GM23248 (cell line): ENCODE data around the gene ACTL6A. TPM values are rescaled to one million over a fixed set of nuclear protein-coding genes. Genes with fewer than 3 reads are reported as not detected.
A peak's percentile ranks its signal among the peaks of the same experiment; 100 is the strongest.

Experiments
- DNase-seq: peaks from one replicate; pipeline ENCODE4 v3.0.0-alpha.2; 2015
- H2AFZ ChIP-seq: fragments of 200-600 bp; sonication (generic); 2 replicates; pipeline ENCODE4 v1.6.1; 2016; ENCODE audit warnings: antibody characterized with exemption
- H3F3A ChIP-seq: fragments of 200-600 bp; sonication (generic); 2 replicates; pipeline ENCODE4 v1.6.1; 2016; ENCODE audit warnings: mild to moderate bottlenecking, antibody characterized with exemption, mixed run types; ENCODE audit not compliant: insufficient read depth
- H3K27ac ChIP-seq: fragments of 200-600 bp; sonication (generic); 2 replicates; pipeline ENCODE4 v1.5.1; 2016; ENCODE audit warnings: mild to moderate bottlenecking
- H3K27me3 ChIP-seq: fragments of 200-600 bp; sonication (generic); replicated peaks from 2 replicates; pipeline ENCODE4 v1.6.1; 2016; ENCODE audit warnings: mild to moderate bottlenecking; ENCODE audit not compliant: insufficient read depth
- H3K36me3 ChIP-seq: fragments of 200-600 bp; sonication (generic); 2 replicates; pipeline ENCODE4 v1.6.1; 2016; ENCODE audit warnings: low read depth, mild to moderate bottlenecking
- H3K4me1 ChIP-seq: fragments of 200-600 bp; sonication (generic); 2 replicates; pipeline ENCODE4 v1.6.1; 2016; ENCODE audit warnings: mild to moderate bottlenecking; ENCODE audit not compliant: insufficient read depth
- H3K4me2 ChIP-seq: fragments of 200-600 bp; sonication (generic); one replicate; pipeline ENCODE4 v1.6.1; 2016; ENCODE audit warnings: mild to moderate bottlenecking; ENCODE audit not compliant: unreplicated experiment
- H3K4me3 ChIP-seq: fragments of 200-600 bp; sonication (generic); 2 replicates; pipeline ENCODE4 v1.5.1; 2016; ENCODE audit warnings: mild to moderate bottlenecking
- H3K79me2 ChIP-seq: fragments of 200-600 bp; sonication (generic); 2 replicates; pipeline ENCODE4 v1.6.1; 2016; ENCODE audit warnings: mild to moderate bottlenecking; ENCODE audit not compliant: insufficient read depth
- H3K9ac ChIP-seq: fragments of 200-600 bp; sonication (generic); 2 replicates; pipeline ENCODE4 v1.6.1; 2016; ENCODE audit warnings: mild to moderate bottlenecking
- H3K9me2 ChIP-seq: fragments of 200-600 bp; sonication (generic); 2 replicates; pipeline ENCODE4 v1.6.1; 2016; ENCODE audit warnings: mixed run types, mild to moderate bottlenecking, moderate library complexity; ENCODE audit not compliant: insufficient read depth
- H3K9me3 ChIP-seq: fragments of 200-600 bp; sonication (generic); one replicate; pipeline ENCODE4 v1.6.1; 2017; ENCODE audit warnings: low read depth
- H4K20me1 ChIP-seq: fragments of 200-600 bp; sonication (generic); 2 replicates; pipeline ENCODE4 v1.6.0; 2016; ENCODE audit not compliant: insufficient read depth
- EZH2 ChIP-seq: fragments of 200-600 bp; sonication (generic); IDR thresholded peaks from 2 replicates; pipeline ENCODE4 v1.6.1; 2018; ENCODE audit warnings: antibody characterized with exemption, mild to moderate bottlenecking; ENCODE audit not compliant: insufficient read depth, poor library complexity, severe bottlenecking
- EZH2phosphoT487 ChIP-seq: fragments of 200-600 bp; sonication (generic); IDR thresholded peaks from 2 replicates; pipeline ENCODE4 v1.6.1; 2018; ENCODE audit warnings: antibody characterized with exemption, moderate library complexity, mild to moderate bottlenecking, low read depth; ENCODE audit not compliant: insufficient read depth
- WGBS, 2 experiments: methylation state at CpG; one replicate each; pipeline ENCODE4 v1.1.6; 2015 to 2017; ENCODE audit warnings: low lambda C conversion rate in 2 of 2, low coverage in 1 of 2; ENCODE audit errors: missing lambda C conversion rate in 2 of 2; 5-methylcytosine and 5-hydroxymethylcytosine counted together
- in situ Hi-C: fragments of 300-500 bp; cut with MboI; formaldehyde crosslinking; loops from 2 replicates; pipeline ENCODE4 v1.15.0; 2020
- polyA plus RNA-seq: library from polyadenylated mRNA; unstranded; fragments of >200 nt; fragmentation: Nextera tagmentation; extraction: Ambion mirVana; gene quantifications from 2 replicates; pipeline ENCODE4 v1.2.1, GENCODE V29; 2016
- total RNA-seq: library from RNA; depleted of rRNA; stranded (reverse); fragments of >200 nt; shearing (Covaris generic); gene quantifications from 2 replicates; pipeline ENCODE4 v1.2.3, GENCODE V29; 2014

The ACTL6A gene
- total and polyA plus RNA-seq, 2 experiments from 2014 or later: 82.9 to 98.6 TPM

DNA sequence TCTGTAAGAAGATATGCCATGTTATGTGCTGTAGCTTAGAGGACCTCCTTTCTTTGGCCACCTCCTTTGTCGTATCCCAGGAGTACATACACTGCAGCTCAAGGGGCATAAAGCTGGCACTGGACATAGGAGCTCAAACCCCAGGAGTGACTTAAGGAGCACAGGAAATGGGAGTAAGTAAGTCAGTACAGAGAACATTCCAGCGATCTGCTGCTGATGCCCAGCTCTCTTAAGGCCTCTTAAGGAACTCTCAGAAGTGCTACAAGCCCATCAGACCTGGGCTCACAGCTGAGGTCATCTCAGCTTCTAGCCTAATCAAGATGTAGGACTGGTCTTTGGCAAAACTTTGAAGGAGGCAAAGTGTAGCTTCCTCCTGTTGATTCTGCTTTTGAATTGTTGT is 21.6 kb upstream of the ACTL6A start:
- in situ Hi-C loops: no loop called here

DNA sequence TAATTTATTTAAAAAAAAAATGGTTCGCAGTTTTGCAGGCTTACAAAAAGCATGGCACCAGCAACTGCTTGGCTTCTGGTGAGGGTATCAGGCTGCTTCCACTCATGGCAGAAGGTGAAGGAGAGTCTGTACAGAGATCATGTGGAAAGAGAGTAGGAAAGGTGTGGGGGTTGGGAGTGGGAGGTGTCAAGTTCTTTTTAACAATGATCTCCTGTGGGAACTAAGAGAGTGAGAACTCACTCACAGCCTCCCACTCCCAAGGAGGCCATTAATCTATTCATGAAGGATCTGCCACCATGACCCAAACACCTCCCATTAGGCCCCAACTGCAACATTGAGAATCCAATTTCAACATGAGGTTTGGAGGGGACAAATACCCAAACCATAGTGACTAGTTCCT is 21.1 kb upstream of the ACTL6A start:
- no peak overlapping the region for H3K4me2 ChIP-seq
- H3K27ac ChIP-seq: no peak overlapping the region
- no peak overlapping the region for H3K4me3 ChIP-seq
- H2AFZ ChIP-seq: no peak overlapping the region
- no peak for DNase-seq
- H3K9me3 ChIP-seq: no peaks in the 10 kb centered on the region
- no peaks in the 10 kb centered on the region for H3K79me2 ChIP-seq
- H4K20me1 ChIP-seq: no peaks in the 10 kb centered on the region
- no peaks in the 10 kb centered on the region for H3K9me2 ChIP-seq
- in situ Hi-C loops: no loop called here
- peaks cover 7% of the 10 kb centered on the region; the same call in 1 of the 2 replicates for H3K4me1 ChIP-seq
- H3F3A ChIP-seq: peaks cover 20% of the 10 kb centered on the region
- no peaks in the 10 kb centered on the region for H3K36me3 ChIP-seq
- TF ChIP-seq EZH2: no peak
- 39 to 61% methylated on average over 1 of the region's 1 CpG for WGBS, 2 experiments
- no peak overlapping the region for H3K9ac ChIP-seq
- no peaks in the 10 kb centered on the region for H3K27me3 ChIP-seq

More for the DNA sequence above, 21.6 kb upstream of the ACTL6A start:
- Histone ChIP-seq H2AFZ (no peak overlapping the region), H3K4me3 (no peak overlapping the region), H3K27me3 (no peaks in the 10 kb centered on the region), H3F3A (peaks cover 20% of the 10 kb centered on the region), H3K9ac (no peak overlapping the region), H4K20me1 (no peaks in the 10 kb centered on the region), H3K79me2 (no peaks in the 10 kb centered on the region), H3K4me2 (no peak overlapping the region), H3K9me3 (no peaks in the 10 kb centered on the region), H3K36me3 (no peaks in the 10 kb centered on the region), H3K4me1 (peaks cover 7% of the 10 kb centered on the region; the same call in 1 of the 2 replicates), H3K9me2 (no peaks in the 10 kb centered on the region), H3K27ac (no peak overlapping the region)
- no peak for TF ChIP-seq EZH2phosphoT487
- DNase-seq: no peak
- whole genome bisulfite sequencing, 2 experiments: 51 to 57% methylated on average over 2 of the region's 2 CpGs

DNA sequence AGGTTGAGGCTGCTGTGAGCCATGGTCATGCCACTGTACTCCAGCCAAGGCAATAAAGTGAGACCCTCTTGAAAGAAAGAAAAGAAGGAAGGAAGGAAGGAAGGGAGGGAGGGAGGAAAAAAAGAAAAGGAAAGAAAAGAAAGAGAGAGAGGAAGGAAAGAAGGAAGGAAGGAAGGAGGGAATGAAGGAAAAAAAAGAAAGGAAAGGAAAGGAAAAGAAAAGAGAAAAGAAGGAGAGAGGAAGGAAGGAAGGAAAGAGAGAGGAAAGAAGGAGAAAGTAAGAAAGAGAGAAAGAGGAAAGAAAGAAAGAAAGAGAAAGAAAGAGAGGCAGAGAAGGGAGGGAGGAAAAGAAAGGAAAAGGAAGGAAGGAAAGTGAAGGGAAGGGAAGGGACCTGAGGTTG is 20.4 kb upstream of the ACTL6A start:
- peaks cover 20% of the 10 kb centered on the region for H3F3A ChIP-seq
- no peaks in the 10 kb centered on the region for H3K9me2 ChIP-seq
- H3K4me1 ChIP-seq: peaks cover 7% of the 10 kb centered on the region; the same call in 1 of the 2 replicates
- no peaks in the 10 kb centered on the region for H3K9me3 ChIP-seq
- no peak overlapping the region for H2AFZ ChIP-seq
- no peak overlapping the region for H3K27ac ChIP-seq
- no peaks in the 10 kb centered on the region for H4K20me1 ChIP-seq
- H3K9ac ChIP-seq: no peak overlapping the region
- no peak for DNase-seq
- no peak for TF ChIP-seq EZH2
- TF ChIP-seq EZH2phosphoT487: no peak
- H3K4me3 ChIP-seq: no peak overlapping the region
- no peaks in the 10 kb centered on the region for H3K79me2 ChIP-seq
- in situ Hi-C loops: no loop called here
- H3K4me2 ChIP-seq: no peak overlapping the region
- no peaks in the 10 kb centered on the region for H3K27me3 ChIP-seq
- no peaks in the 10 kb centered on the region for H3K36me3 ChIP-seq

DNA sequence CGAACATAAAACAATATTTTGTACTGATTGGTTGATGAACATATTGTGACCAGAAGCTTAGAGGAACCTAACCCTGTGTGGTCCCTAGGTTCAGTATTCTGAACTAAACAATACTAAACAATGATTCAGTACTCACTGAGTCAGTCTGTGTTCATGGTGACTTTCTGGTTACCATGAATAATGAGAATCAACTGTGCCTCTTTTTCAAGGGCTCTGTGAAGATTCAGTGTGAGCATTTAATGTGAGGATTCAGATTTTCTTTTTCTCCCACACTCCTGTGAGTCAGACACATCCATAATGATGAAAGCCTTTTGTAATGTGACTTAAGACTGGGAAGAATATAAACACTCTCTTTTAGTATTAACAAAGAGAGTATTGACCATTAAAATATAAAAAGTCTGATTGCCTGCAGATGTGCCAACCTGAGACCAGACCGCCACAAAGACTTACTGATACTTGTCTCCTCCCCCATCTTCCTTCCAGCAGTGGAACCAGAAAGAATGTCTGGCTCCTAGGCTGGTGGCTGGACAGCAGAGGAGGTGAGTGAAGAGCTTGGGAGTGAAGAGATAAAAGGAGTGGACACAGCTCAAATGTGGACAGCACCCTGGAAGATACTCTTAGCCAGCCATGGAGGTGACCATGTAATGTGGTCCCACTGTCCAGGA is 17.6 kb upstream of the ACTL6A start:
- Histone ChIP-seq H3K4me2 (peak overlapping the region; percentile 45), H3K9ac (peak overlapping the region; percentile 64)
- in situ Hi-C loops: no loop called here

More for the DNA sequence above, 17.6 kb upstream of the ACTL6A start:
- no peaks in the 10 kb centered on the region for H3K79me2 ChIP-seq
- H3K4me1 ChIP-seq: peaks cover 7% of the 10 kb centered on the region; the same call in 1 of the 2 replicates
- peaks cover 20% of the 10 kb centered on the region for H3F3A ChIP-seq
- H3K9me2 ChIP-seq: no peaks in the 10 kb centered on the region
- no peaks in the 10 kb centered on the region for H3K36me3 ChIP-seq
- no peaks in the 10 kb centered on the region for H3K9me3 ChIP-seq
- 3 to 8% methylated on average over 2 of the region's 2 CpGs for WGBS, 2 experiments
- no peak overlapping the region for H3K4me3 ChIP-seq
- peak overlapping the region; percentile 92 for H3K27ac ChIP-seq
- H3K27me3 ChIP-seq: no peaks in the 10 kb centered on the region
- peak; percentile 93 for DNase-seq
- H4K20me1 ChIP-seq: no peaks in the 10 kb centered on the region
- H2AFZ ChIP-seq: peak overlapping the region; percentile 56
- TF ChIP-seq EZH2 (no peak), EZH2phosphoT487 (no peak)
